Peyer's patch (tissue), 4 donors: Measurements from ENCODE around the gene WSB2.

Source experiments
- POLR2A ChIP-seq, 2 donors: fragments of 450-650 bp; IDR thresholded peaks; one replicate each; pipeline ENCODE4 v1.5.1; 2017; ENCODE audit warnings: antibody characterized with exemption in 2 of 2, mild to moderate bottlenecking in 2 of 2, moderate library complexity in 2 of 2
- TF ChIP-seq, protein P1 (sequence below), 6 experiments: fragments of 450-650 bp in 4 of 6; fragments of 200-600 bp in 2 of 6; sonication (generic) in 1 of 6; IDR thresholded peaks; one replicate each; pipeline ENCODE4 v1.5.1; 2017 to 2019; ENCODE audit warnings: antibody characterized with exemption in 6 of 6, mild to moderate bottlenecking in 3 of 6, moderate library complexity in 1 of 6

DNA sequence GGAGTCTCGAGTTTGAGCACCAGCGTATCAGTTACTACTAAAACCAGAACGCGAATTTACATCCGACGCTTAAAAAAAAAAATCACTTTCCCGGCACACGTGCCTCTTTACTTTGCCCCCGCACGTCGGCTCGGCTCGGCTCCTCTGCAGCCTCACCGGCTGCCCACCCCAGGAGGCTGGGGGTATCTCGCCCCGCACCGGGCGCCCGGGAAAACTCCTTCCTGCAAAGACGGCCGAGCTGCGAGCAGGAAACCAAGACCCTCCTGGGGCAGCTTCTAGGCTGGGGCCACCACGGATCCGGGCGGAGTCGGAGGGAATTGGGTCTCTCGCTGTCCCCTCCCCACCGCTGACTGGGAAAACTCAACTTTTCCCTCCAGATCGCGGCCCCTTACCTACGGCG lies 42.2 kb upstream of the WSB2 start:
- TF ChIP-seq POLR2A (IDR thresholded peaks at IDR 0.05), result no peak
- TF ChIP-seq, protein P1, sequence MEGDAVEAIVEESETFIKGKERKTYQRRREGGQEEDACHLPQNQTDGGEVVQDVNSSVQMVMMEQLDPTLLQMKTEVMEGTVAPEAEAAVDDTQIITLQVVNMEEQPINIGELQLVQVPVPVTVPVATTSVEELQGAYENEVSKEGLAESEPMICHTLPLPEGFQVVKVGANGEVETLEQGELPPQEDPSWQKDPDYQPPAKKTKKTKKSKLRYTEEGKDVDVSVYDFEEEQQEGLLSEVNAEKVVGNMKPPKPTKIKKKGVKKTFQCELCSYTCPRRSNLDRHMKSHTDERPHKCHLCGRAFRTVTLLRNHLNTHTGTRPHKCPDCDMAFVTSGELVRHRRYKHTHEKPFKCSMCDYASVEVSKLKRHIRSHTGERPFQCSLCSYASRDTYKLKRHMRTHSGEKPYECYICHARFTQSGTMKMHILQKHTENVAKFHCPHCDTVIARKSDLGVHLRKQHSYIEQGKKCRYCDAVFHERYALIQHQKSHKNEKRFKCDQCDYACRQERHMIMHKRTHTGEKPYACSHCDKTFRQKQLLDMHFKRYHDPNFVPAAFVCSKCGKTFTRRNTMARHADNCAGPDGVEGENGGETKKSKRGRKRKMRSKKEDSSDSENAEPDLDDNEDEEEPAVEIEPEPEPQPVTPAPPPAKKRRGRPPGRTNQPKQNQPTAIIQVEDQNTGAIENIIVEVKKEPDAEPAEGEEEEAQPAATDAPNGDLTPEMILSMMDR (IDR thresholded peaks at IDR 0.05), result no peak
